Thyroid gland (tissue), 4 donors: ENCODE data around the gene PPP4R4. TPM values are rescaled to one million over a fixed set of nuclear protein-coding genes. Genes with fewer than 3 reads are reported as not detected.

Experiments
- DNase-seq, 2 donors: peaks; one replicate each; pipeline ENCODE4 v3.0.0-alpha.2; 2019
- H3K27ac ChIP-seq, 3 donors: fragments of 200-600 bp; sonication (generic); 1 replicate in 2 of 3; 2 replicates in 1 of 3; pipeline ENCODE4 v1.5.1; 2016 to 2019; ENCODE audit warnings: mild to moderate bottlenecking in 1 of 3, moderate library complexity in 1 of 3
- H3K27me3 ChIP-seq: fragments of 200-600 bp; sonication (generic); one replicate; pipeline ENCODE4 v1.5.1; 2019
- H3K36me3 ChIP-seq, 2 donors: fragments of 200-600 bp; sonication (generic); one replicate each; pipeline ENCODE4 v1.5.1; 2016 to 2019
- H3K4me1 ChIP-seq, 2 donors: fragments of 200-600 bp; sonication (generic); one replicate each; pipeline ENCODE4 v1.5.1; 2017 to 2019
- H3K4me3 ChIP-seq, 3 donors: fragments of 200-600 bp; sonication (generic); replicated peaks in 1 of 3; 1 replicate in 2 of 3; 2 replicates in 1 of 3; pipeline ENCODE4 v1.5.1; 2016; ENCODE audit warnings: mild to moderate bottlenecking in 1 of 3
- H3K9me3 ChIP-seq: fragments of 200-600 bp; sonication (generic); one replicate; pipeline ENCODE4 v1.5.1; 2017
- POLR2A ChIP-seq, 2 donors: fragments of 450-650 bp; IDR thresholded peaks; one replicate each; pipeline ENCODE4 v1.6.1; 2017; ENCODE audit warnings: antibody characterized with exemption in 2 of 2, mild to moderate bottlenecking in 2 of 2, moderate library complexity in 1 of 2
- WGBS, 2 donors: methylation state at CpG; one replicate each; pipeline ENCODE4 v1.1.5; 2017; 5-methylcytosine and 5-hydroxymethylcytosine counted together
- intact Hi-C: fragments of 100-400 bp; cut with DNase I; formaldehyde crosslinking; loops from one replicate; pipeline ENCODE4 v1.15.1; 2023
- total RNA-seq, 4 donors: library from RNA; depleted of rRNA; stranded (reverse); fragments of >200 nt; gene quantifications; one replicate each; pipeline ENCODE4 v1.2.3, GENCODE V29; 2016
- TF ChIP-seq, protein P1 (sequence below), 6 experiments: fragments of 200-600 bp in 3 of 6; fragments of 450-650 bp in 3 of 6; sonication (generic) in 3 of 6; IDR thresholded peaks; one replicate each; pipeline ENCODE4 v1.5.1; 2016 to 2019; ENCODE audit warnings: antibody characterized with exemption in 6 of 6, mild to moderate bottlenecking in 2 of 6, inconsistent platforms in 1 of 6, moderate library complexity in 1 of 6

Gene PPP4R4
- total RNA-seq, 4 donors from 2014 or later = 0.45 to 16.2 (median 0.92) TPM

- TF ChIP-seq, protein P1, sequence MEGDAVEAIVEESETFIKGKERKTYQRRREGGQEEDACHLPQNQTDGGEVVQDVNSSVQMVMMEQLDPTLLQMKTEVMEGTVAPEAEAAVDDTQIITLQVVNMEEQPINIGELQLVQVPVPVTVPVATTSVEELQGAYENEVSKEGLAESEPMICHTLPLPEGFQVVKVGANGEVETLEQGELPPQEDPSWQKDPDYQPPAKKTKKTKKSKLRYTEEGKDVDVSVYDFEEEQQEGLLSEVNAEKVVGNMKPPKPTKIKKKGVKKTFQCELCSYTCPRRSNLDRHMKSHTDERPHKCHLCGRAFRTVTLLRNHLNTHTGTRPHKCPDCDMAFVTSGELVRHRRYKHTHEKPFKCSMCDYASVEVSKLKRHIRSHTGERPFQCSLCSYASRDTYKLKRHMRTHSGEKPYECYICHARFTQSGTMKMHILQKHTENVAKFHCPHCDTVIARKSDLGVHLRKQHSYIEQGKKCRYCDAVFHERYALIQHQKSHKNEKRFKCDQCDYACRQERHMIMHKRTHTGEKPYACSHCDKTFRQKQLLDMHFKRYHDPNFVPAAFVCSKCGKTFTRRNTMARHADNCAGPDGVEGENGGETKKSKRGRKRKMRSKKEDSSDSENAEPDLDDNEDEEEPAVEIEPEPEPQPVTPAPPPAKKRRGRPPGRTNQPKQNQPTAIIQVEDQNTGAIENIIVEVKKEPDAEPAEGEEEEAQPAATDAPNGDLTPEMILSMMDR (IDR thresholded peaks at IDR 0.05) = no peak
- TF ChIP-seq POLR2A (IDR thresholded peaks at IDR 0.05) = no peak
- Histone ChIP-seq H3K4me3 (no peak overlapping the region), H3K9me3 (no peaks in the 10 kb centered on the region), H3K27me3 (no peaks in the 10 kb centered on the region), H3K4me1 (no peaks in the 10 kb centered on the region), H3K36me3 (no peaks in the 10 kb centered on the region), H3K27ac (no peak overlapping the region)
- DNase-seq = no peak
- intact Hi-C loops = no loop called here
- 66 to 80% methylated on average over 2 of the region's 2 CpGs for WGBS, 2 donors
These were observed 110.1 kb downstream of the PPP4R4 start for GRCh38 chr14:94284221-94284620.

- Histone ChIP-seq H3K27me3 (no peaks in the 10 kb centered on the region), H3K36me3 (no peaks in the 10 kb centered on the region), H3K4me1 (no peaks in the 10 kb centered on the region), H3K27ac (no peak overlapping the region), H3K9me3 (no peaks in the 10 kb centered on the region), H3K4me3 (no peak overlapping the region)
- no peak for DNase-seq
- intact Hi-C loops = no loop called here
- no peak for TF ChIP-seq POLR2A (IDR thresholded peaks at IDR 0.05)
- TF ChIP-seq, protein P1 (IDR thresholded peaks at IDR 0.05) = no peak
These were observed 111.0 kb downstream of the PPP4R4 start for GRCh38 chr14:94285158-94285557.

DNA sequence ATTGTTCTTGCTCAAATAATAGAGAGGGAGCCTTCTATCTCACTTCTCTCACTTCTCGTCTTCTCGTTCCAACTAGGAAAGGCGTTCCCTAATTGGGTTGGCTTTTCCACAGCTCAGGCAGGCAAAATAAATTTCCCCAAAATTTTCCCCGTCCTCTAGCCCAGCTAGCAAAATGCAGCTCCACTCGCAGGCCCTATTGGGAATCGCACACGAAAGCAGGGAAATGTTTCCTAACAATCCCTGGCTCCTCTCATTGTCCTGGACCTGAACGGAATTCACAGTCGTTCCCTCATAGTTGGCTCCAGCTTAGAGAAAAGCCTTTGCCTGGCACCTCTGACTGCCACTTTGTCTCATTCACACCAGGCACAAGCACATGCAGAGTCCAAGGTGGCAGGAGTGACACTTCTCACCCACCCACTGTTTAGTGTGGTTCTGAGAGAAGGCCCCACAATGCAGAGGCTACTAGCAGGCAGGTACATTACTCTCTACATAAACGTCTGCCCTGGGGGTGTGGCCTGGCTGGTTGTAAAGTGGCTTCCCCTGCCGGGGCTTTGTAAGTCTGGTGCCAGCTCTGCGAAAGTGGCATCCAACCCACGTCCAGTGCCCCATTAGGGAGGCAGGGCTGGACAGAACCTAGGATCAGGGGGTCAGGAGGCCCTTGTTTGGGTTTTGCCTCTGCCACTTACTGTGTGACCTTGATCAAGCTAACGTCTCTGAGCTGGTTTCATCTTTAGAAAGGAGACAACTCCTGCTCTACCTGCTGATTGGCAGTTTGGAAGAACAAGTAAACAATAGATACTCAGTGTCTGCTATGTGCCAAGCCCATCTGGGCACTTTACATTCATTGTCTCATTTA, 114.7 kb downstream of the PPP4R4 start:
- Histone ChIP-seq H3K9me3 (no peaks in the 10 kb centered on the region), H3K4me1 (no peaks in the 10 kb centered on the region), H3K27ac (no peak overlapping the region), H3K27me3 (no peaks in the 10 kb centered on the region), H3K36me3 (no peaks in the 10 kb centered on the region), H3K4me3 (no peak overlapping the region)
- 69 to 76% methylated on average over 14 of the region's 14 CpGs for WGBS, 2 donors
- intact Hi-C loops = no loop called here
- no peak for DNase-seq
- TF ChIP-seq, protein P1 (IDR thresholded peaks at IDR 0.05) = no peak
- TF ChIP-seq POLR2A (IDR thresholded peaks at IDR 0.05) = no peak

DNA sequence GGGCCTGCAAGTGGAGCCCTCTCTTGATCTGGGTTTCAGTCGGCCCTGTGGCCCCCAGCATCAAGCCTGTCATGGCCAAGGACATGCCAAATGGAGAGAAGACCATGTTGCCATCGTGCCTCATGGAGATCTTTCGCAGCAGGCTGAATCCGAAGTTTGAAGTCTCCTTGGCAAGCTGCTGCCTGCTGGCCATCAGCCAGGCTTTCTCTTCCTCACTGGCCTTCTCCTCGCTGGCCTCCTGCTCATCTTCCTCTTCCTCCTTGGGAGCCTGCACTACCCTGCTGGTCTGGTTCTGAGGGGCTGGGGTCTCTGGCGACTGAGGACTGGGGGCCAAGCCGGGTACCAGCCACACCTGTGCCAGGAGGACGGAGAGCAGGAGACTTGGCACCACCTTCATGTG, 116.1 kb downstream of the PPP4R4 start:
- 80 to 83% methylated on average over 8 of the region's 8 CpGs for WGBS, 2 donors
- no peak overlapping the region for H3K27ac ChIP-seq
- H3K36me3 ChIP-seq = no peaks in the 10 kb centered on the region
- H3K4me1 ChIP-seq = no peaks in the 10 kb centered on the region
- H3K9me3 ChIP-seq = no peaks in the 10 kb centered on the region
- no peak overlapping the region for H3K4me3 ChIP-seq
- no peaks in the 10 kb centered on the region for H3K27me3 ChIP-seq
- TF ChIP-seq POLR2A (IDR thresholded peaks at IDR 0.05) = no peak
- TF ChIP-seq, protein P1 (IDR thresholded peaks at IDR 0.05) = no peak
- no peak for DNase-seq
- intact Hi-C loops = no loop called here

DNA sequence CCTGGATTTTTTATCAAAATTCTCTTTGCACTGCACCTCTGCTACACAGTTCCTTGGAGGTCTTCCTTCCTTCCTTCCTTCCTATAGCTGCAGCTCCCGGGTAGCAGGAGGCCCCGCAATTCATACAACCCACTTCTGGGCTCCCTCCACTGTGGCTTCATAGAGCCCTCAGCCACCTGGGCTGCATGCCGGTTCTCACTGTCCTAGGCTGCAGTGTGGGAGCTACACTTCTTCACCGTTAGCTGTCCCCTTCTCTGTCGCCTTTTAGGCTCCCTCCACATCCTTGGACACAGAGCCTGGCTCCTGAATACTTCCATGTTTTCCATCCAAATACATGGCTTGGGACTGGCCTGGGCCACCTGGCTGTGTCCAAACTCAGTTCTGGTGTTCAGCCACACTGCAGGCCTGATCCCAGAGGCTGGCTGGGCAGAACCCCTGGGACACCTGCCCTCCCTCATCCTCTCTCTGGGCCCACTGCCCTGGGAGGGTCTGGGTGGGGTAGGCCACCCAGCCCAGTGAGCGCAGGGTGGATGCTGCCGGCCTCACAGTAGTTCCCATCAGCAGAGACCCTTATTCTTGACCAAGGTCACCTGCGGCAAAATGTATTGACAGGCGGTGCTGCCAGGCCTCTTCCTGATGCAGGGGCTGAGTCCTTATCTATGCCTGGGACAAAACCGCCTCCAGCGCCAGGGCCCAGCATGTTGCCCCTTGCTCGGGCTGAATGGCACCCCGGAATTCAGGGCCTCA, 117.2 kb downstream of the PPP4R4 start:
- intact Hi-C loops = no loop called here
- TF ChIP-seq, protein P1 (IDR thresholded peaks at IDR 0.05) = no peak
- Histone ChIP-seq H3K4me1 (no peaks in the 10 kb centered on the region), H3K9me3 (no peaks in the 10 kb centered on the region), H3K36me3 (no peaks in the 10 kb centered on the region), H3K27ac (no peak overlapping the region), H3K27me3 (no peaks in the 10 kb centered on the region), H3K4me3 (no peak overlapping the region)
- 86 to 90% methylated on average over 5 to 10 of the region's 13 CpGs for WGBS, 2 donors
- DNase-seq = no peak
